OCI-LY3 (cell line): ENCODE measurements around the gene E2F3.

Source experiments
- EZH2phosphoT487 ChIP-seq: fragments of 200-600 bp; shearing (Covaris generic); IDR thresholded peaks from 2 replicates; pipeline ENCODE4 v1.6.1; 2018; ENCODE audit warnings: antibody characterized with exemption, mixed run types, low read depth
- TF ChIP-seq, protein P1 (sequence below): fragments of 200-600, 300-600 bp; sonication (generic); IDR thresholded peaks from 2 replicates; pipeline ENCODE4 v1.5.1; 2014; ENCODE audit warnings: antibody characterized with exemption, low read length, low read depth

DNA sequence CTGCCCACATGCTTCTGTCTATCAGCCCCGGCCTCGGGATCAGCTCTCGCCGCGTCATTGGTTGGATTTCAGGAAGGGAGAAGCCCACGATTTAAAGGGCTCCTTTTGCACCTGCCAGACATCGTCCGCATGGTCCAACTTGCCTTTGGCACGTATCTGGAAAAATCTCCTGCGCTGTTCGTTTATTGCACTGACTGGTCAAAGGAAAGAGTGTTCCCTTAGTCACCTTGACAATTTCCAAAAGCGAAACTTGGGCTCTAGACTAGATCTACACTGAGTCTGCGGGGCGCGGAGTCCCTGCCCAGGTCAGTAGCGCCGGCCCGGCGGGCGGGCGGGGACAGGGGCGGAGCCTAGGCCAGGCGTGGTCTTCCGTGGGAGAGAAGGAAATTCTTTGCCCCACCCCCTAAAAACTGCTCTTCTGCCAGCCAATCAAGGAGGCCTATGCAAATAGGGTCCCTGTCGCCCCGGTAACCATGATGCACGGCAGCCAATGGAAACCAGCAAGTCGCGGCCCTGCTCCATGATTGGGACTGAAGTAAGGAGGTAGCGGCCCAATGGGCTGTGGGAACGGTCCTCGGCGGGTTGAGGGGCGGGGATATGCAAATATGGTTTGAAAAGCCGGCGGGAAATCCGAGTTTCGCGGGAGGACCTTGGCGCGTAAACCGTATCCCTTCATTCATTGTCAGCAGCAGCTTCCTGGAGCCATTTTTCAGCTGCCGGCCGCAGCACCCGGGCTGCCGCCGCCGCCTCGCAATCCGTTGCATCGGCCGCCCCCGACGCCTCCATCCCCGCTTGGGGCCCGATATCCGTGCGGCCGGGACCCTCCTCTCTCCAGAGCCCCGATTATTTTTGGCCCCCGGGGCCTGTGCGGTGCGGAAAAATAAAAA lies at the start of gene E2F3:
- TF ChIP-seq, protein P1, sequence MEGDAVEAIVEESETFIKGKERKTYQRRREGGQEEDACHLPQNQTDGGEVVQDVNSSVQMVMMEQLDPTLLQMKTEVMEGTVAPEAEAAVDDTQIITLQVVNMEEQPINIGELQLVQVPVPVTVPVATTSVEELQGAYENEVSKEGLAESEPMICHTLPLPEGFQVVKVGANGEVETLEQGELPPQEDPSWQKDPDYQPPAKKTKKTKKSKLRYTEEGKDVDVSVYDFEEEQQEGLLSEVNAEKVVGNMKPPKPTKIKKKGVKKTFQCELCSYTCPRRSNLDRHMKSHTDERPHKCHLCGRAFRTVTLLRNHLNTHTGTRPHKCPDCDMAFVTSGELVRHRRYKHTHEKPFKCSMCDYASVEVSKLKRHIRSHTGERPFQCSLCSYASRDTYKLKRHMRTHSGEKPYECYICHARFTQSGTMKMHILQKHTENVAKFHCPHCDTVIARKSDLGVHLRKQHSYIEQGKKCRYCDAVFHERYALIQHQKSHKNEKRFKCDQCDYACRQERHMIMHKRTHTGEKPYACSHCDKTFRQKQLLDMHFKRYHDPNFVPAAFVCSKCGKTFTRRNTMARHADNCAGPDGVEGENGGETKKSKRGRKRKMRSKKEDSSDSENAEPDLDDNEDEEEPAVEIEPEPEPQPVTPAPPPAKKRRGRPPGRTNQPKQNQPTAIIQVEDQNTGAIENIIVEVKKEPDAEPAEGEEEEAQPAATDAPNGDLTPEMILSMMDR = no peak
- no peak for TF ChIP-seq EZH2phosphoT487
